GM23338 (cell line): Measurements from ENCODE around the gene PTPRN2.

Source experiments
- EZH2 ChIP-seq: fragments of 200-600 bp; sonication (generic); IDR thresholded peaks from one replicate; pipeline ENCODE4 v1.8.0; 2017; ENCODE audit warnings: antibody characterized with exemption, mild to moderate bottlenecking, low read depth; ENCODE audit not compliant: unreplicated experiment
- POLR2AphosphoS5 ChIP-seq: IDR thresholded peaks from 2 replicates; pipeline ENCODE4 v1.6.1; 2016; ENCODE audit warnings: antibody characterized with exemption, low read depth
- ZNF114 ChIP-seq: fragments of 250-450 bp; sonication (Bioruptor Pico); IDR thresholded peaks from 2 replicates; pipeline ENCODE4 v1.5.0; 2020; ENCODE audit warnings: mild to moderate bottlenecking, moderate library complexity
- TF ChIP-seq, protein P1 (sequence below), 2 experiments: fragments of 200-600 bp in 1 of 2; sonication (generic) in 1 of 2; conservative IDR thresholded peaks; 2 replicates each; pipeline versions ENCODE4 v1.5.1 to v1.6.1; 2016 to 2017; ENCODE audit warnings: antibody characterized with exemption in 2 of 2, low read depth in 2 of 2, mild to moderate bottlenecking in 2 of 2, moderate library complexity in 1 of 2

DNA sequence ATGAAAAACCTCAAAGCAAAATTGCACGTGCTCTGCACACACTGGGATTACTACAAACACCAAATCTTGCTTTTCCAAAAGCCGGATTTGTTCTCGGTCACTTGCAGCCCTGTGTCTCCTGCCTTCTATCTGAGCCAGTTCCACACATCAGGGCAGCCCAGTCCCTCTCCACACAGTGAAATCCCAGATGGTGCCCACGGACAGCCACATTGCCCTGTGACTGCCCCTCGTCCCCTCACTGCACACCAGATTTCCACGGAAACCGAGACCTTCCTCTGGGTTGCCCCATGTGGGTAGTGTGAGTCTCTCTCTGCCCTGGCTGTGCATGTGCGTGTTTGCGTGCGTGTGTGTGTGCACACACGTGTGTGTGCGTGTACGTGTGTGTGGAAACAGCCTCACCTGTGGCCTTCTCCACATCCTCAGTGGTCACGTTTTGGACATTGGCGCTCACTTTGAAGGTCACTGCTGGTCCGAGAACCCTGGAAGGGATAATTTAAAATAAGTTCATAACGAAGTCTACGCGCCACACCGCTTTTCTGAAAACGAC, 506.7 kb downstream of the PTPRN2 start:
- TF ChIP-seq, protein P1, sequence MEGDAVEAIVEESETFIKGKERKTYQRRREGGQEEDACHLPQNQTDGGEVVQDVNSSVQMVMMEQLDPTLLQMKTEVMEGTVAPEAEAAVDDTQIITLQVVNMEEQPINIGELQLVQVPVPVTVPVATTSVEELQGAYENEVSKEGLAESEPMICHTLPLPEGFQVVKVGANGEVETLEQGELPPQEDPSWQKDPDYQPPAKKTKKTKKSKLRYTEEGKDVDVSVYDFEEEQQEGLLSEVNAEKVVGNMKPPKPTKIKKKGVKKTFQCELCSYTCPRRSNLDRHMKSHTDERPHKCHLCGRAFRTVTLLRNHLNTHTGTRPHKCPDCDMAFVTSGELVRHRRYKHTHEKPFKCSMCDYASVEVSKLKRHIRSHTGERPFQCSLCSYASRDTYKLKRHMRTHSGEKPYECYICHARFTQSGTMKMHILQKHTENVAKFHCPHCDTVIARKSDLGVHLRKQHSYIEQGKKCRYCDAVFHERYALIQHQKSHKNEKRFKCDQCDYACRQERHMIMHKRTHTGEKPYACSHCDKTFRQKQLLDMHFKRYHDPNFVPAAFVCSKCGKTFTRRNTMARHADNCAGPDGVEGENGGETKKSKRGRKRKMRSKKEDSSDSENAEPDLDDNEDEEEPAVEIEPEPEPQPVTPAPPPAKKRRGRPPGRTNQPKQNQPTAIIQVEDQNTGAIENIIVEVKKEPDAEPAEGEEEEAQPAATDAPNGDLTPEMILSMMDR (conservative IDR thresholded peaks at IDR 0.05; ENCODE audit: low read depth in 2 of 2): no peak
- TF ChIP-seq POLR2AphosphoS5 (no peak), ZNF114 (CRISPR knock-in tag) (no peak), EZH2 (no peak)
